ENCODE measurements around the gene AFDN.

- TF ChIP-seq CTCF (conservative IDR thresholded peaks at IDR 0.05; ENCODE audit: low read depth in 2 of 2), result no peak
- TF ChIP-seq, protein P1, sequence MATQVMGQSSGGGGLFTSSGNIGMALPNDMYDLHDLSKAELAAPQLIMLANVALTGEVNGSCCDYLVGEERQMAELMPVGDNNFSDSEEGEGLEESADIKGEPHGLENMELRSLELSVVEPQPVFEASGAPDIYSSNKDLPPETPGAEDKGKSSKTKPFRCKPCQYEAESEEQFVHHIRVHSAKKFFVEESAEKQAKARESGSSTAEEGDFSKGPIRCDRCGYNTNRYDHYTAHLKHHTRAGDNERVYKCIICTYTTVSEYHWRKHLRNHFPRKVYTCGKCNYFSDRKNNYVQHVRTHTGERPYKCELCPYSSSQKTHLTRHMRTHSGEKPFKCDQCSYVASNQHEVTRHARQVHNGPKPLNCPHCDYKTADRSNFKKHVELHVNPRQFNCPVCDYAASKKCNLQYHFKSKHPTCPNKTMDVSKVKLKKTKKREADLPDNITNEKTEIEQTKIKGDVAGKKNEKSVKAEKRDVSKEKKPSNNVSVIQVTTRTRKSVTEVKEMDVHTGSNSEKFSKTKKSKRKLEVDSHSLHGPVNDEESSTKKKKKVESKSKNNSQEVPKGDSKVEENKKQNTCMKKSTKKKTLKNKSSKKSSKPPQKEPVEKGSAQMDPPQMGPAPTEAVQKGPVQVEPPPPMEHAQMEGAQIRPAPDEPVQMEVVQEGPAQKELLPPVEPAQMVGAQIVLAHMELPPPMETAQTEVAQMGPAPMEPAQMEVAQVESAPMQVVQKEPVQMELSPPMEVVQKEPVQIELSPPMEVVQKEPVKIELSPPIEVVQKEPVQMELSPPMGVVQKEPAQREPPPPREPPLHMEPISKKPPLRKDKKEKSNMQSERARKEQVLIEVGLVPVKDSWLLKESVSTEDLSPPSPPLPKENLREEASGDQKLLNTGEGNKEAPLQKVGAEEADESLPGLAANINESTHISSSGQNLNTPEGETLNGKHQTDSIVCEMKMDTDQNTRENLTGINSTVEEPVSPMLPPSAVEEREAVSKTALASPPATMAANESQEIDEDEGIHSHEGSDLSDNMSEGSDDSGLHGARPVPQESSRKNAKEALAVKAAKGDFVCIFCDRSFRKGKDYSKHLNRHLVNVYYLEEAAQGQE (IDR thresholded peaks at IDR 0.05; ENCODE audit: unreplicated experiment), result peak; percentile 53
- TF ChIP-seq EZH2 (IDR thresholded peaks at IDR 0.05; ENCODE audit: low read depth, unreplicated experiment), result no peak
- no peak for TF ChIP-seq POLR2AphosphoS5 (IDR thresholded peaks at IDR 0.05; ENCODE audit: low read depth)
- TF ChIP-seq JUNB (IDR thresholded peaks at IDR 0.05; ENCODE audit: unreplicated experiment), result no peak
Measured at GRCh38 chr6:167836721-167837120, 10.0 kb downstream of the AFDN start.
